SW480 (cell line): ENCODE measurements around the gene JCAD.

Source experiments
- DNase-seq: peaks from one replicate; pipeline ENCODE4 v3.0.0-alpha.2; 2016; ENCODE audit warnings: low spot score

The JCAD gene

DNA sequence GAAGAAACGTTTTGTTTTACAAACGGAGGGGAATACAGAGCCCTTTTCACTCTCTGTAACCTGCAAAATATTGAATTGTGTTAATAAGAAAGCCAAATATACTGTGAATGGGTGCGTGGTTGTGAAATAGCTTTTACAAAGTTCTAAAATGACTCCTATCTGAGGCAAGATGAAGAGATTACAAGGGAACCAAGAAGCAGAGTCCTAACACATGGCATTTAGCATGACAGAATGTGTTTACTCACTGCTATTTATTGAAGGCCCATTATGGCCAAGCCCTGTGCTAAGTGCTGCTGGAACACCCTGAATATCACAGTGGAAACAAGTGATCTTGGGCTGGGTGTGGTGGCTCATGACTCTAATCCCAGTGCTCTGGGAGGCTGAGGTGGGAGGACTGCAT is 12.9 kb downstream of the JCAD start:
- DNase-seq: no peak

DNA sequence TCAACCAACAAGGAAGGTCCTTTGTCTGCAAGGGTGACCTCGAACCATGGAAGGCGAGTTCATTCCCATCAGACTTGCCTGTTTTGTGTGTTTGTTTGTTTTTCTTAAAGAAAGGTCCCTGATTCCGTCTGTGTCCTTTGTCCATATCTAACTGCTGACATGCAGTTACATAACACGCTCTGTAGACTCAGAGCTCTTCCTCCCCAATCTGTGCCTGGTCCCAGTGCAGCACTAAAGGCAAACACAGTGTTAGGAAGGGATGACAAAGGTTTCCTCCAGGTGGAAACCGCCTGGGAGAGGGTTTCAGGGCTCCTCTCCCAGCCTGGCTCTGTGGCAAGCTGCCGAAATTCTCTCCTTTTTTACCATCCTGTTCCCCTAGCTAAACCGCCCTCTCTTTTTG is 13.4 kb downstream of the JCAD start:
- DNase-seq: no peak

DNA sequence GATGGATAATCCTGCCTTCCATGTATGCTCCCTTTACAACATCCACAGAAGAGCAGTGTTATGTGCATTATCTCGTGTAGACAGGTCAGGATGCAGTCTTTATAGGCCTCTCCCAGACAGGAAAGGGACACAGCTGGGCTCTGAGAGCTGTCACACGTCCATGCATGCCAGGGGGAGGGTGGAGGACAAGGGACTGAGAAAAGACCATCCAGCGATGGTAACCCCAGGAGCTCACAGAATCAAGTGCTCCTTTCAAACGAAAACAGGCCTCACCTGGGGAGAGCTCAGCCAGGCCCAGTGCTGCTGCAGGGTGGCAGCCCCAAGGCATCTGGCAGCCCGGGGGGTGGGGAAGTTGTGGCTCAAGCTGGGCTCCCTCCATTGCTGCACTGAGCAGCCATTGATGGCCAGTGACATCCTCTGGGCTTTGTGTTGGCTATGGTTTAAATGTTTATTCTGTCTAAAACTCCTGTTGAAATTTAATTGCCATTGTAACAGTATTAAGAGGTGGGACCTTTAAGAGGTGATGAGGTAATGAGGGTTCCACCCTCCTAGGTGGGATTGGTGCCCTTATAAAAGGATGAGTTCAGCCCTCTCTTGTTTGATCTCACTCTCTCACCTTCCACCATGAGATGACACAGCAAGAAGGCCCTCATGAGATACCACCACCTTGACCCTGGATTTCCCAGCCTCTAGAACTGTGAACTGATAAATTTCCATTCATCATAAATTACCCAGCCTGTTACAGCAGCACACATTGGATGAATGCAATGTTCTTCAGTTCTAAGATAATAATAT is 15.7 kb downstream of the JCAD start:
- DNase-seq: no peak

DNA sequence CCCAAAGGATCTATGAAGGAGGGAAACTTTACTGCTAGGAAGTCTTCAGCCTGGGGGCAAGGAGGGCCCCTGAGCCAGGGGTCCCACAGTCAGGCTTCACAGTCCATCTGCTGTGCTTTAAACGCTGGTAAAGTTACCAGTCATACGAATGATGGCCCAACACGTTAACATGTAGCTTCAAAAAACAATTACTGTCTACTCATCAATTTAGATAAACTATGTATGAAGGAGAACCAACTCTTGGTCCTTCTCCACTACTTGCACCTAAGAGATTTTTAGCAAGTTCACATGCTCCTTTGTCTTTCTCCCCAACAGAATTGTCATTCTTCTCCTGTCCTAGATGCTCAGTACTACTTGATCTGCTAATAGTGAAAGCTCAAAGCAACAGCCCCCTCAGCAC is 16.6 kb downstream of the JCAD start:
- DNase-seq: no peak

DNA sequence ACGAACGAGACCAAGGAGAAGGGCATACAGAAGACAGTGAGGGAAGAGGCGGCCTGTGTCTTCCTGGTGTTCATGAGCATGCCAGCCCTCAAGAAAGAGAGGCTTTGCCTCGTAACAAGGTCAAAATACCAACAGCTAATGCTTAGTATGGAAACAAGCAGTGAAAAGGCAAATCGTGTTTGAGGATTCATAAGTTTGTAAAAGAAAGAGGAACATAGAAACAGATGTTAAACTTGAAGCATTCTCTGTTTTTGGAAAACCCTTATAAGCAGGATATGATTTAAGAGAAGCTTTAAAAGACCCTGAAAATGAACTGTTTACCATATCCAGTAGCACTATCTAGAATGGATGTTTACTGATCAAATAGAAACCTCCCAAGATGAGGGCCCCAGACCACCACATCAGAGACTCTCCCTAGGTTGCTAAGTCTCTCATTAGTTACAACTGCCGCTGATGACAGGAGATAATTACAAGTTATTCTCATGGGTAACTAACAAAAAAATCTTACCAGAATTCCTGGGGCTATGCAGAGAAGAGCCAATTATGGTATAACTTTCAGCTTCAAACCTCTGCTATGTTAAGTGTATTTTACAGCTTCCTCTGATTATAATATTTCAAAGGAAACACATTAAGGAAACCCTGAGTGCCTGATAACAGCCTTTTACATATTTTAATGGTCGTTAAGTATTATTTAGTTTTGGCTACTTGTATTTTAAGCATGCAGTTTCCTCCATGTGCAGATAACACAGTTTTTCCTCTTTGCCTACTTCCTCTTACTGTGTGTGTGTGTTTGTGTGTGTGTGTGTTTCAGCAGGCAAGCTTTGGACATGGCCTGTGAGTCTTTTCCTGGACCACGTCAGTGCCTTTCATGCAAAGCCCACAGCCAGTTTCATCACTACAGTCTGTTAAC is 17.9 kb downstream of the JCAD start:
- DNase-seq: no peak

DNA sequence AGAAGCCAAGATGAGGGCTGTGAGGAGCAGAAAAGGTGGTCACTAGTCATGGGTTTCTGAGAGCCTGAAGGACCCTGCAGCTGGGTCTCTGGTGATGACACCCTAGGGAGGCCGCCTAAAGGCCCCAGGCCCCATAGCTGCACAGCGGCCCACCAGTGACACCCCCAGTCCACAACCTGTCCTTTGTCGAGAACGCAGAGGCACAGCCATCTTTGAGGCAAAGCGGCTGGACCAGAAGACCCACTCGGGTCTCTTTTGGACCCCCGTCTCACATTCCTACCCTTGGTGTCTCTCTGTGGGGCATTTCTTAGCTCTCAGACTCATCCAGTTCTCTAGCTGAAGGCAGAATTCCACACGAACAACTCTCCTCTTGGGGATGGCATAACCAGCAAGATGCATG is 18.8 kb downstream of the JCAD start:
- DNase-seq: no peak

- no peak for DNase-seq
Observed at GRCh38 chr10:30039988-30040387, 19.4 kb downstream of the JCAD start.

- DNase-seq: no peak
Observed at GRCh38 chr10:30039567-30039966, 19.8 kb downstream of the JCAD start.

DNA sequence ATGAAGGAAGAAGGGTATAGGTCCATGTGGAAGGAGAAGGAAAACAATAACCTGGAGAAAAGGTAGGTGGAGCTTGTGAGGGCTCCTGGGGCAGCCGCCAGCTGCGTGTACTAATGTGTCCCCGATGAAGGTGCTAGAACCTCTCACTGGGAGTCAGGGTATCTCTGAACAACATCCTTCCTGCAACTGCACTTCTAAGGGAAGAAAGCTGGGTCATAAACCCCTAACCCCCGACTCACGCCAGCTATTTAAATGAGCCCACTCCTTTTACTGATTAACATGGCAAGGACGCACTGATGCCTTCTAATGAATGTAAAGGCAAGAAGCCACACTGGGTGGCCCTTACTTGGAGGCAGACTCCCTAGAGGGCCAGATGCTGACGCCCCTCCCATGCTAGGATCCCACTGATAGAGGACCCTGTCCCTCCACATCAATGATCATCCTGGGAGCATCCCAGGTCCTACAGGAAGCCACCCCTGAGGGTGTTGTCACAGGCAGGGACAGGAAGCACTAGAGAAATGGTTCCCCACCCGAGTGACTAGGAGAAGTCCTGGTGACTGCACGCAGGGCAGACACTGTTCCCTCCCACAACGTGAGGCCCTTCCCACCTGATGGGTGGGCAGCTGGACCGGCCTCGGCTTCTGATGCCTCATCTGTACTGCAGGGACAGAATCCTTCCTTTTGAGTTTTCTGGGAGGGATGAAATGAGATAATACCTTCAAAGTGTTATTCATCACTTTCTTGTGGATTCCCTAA is 20.4 kb downstream of the JCAD start:
- no peak for DNase-seq

GRCh38 chr10:30037620-30038336 is 21.6 kb downstream of the JCAD start:
- no peak for DNase-seq

GRCh38 chr10:30036811-30037210 is 22.6 kb downstream of the JCAD start:
- DNase-seq: no peak

- DNase-seq: no peak
Observed at GRCh38 chr10:30036341-30036740, 23.0 kb downstream of the JCAD start.

- no peak for DNase-seq
Observed at GRCh38 chr10:30034433-30035137, 24.8 kb downstream of the JCAD start.

GRCh38 chr10:30032125-30032524 is 27.3 kb downstream of the JCAD start:
- DNase-seq: no peak

GRCh38 chr10:30029872-30030256 is 29.5 kb downstream of the JCAD start:
- DNase-seq: no peak

- no peak for DNase-seq
Observed at GRCh38 chr10:30029164-30029871, 30.1 kb downstream of the JCAD start.

- DNase-seq: no peak
Observed at GRCh38 chr10:30028738-30029030, 30.7 kb downstream of the JCAD start.

- DNase-seq: no peak
Observed at GRCh38 chr10:30028006-30028737, 31.2 kb downstream of the JCAD start.

GRCh38 chr10:30027057-30028005 is 32.1 kb downstream of the JCAD start:
- peak; percentile 46 for DNase-seq
